H9 (cell line): Measurements from ENCODE around the gene HOXD12. TPM values are rescaled to one million over a fixed set of nuclear protein-coding genes. Genes with fewer than 3 reads are reported as not detected.

Experiments
- DNase-seq: peaks from one replicate; pipeline ENCODE4 v3.0.0-alpha.2; 2017
- H2AFZ ChIP-seq: one replicate; pipeline ENCODE4 v1.6.1; 2013; ENCODE audit warnings: mild to moderate bottlenecking, low read length, control low read depth, moderate library complexity
- H2AK5ac ChIP-seq: 2 replicates; pipeline ENCODE4 v1.6.1; 2013; ENCODE audit warnings: low read length, control low read depth, mixed read lengths; ENCODE audit not compliant: insufficient read length
- H2BK120ac ChIP-seq: one replicate; pipeline ENCODE4 v1.6.1; 2013; ENCODE audit warnings: low read depth, mild to moderate bottlenecking, low read length, control low read depth, inconsistent platforms; ENCODE audit not compliant: poor library complexity, severe bottlenecking
- H2BK12ac ChIP-seq: 2 replicates; pipeline ENCODE4 v1.6.1; 2013; ENCODE audit warnings: low read length, control low read depth, mixed read lengths, low read depth; ENCODE audit not compliant: insufficient read length
- H2BK15ac ChIP-seq: 2 replicates; pipeline ENCODE4 v1.6.1; 2013; ENCODE audit warnings: low read depth, low read length, control low read depth
- H2BK20ac ChIP-seq: one replicate; pipeline ENCODE4 v1.6.1; 2013; ENCODE audit warnings: low read depth, mild to moderate bottlenecking, low read length, control low read depth, inconsistent platforms; ENCODE audit not compliant: poor library complexity, severe bottlenecking
- H2BK5ac ChIP-seq: 2 replicates; pipeline ENCODE4 v1.6.1; 2013; ENCODE audit warnings: low read length, control low read depth, mixed read lengths; ENCODE audit not compliant: insufficient read length
- H3K14ac ChIP-seq: 2 replicates; pipeline ENCODE4 v1.6.1; 2013; ENCODE audit warnings: low read length, control low read depth; ENCODE audit not compliant: insufficient read depth
- H3K18ac ChIP-seq: 2 replicates; pipeline ENCODE4 v1.6.1; 2013; ENCODE audit warnings: low read depth, mild to moderate bottlenecking, mixed read lengths, low read length, control low read depth; ENCODE audit not compliant: insufficient read length
- H3K23ac ChIP-seq: 2 replicates; pipeline ENCODE4 v1.6.1; 2013; ENCODE audit warnings: low read length, control low read depth, mixed read lengths, low read depth; ENCODE audit not compliant: insufficient read length
- H3K23me2 ChIP-seq: 2 replicates; pipeline ENCODE4 v1.6.1; 2013; ENCODE audit warnings: low read depth, mild to moderate bottlenecking, mixed read lengths, low read length, control low read depth; ENCODE audit not compliant: insufficient read length, poor library complexity, severe bottlenecking
- H3K27ac ChIP-seq: 2 replicates; pipeline ENCODE4 v1.5.1; 2013; ENCODE audit warnings: low read length, control low read depth, mixed read lengths, low read depth; ENCODE audit not compliant: insufficient read length
- H3K27me3 ChIP-seq: 2 replicates; pipeline ENCODE4 v1.6.1; 2013; ENCODE audit warnings: low read length, control low read depth, inconsistent platforms; ENCODE audit not compliant: insufficient read depth
- H3K4ac ChIP-seq: 2 replicates; pipeline ENCODE4 v1.6.1; 2013; ENCODE audit warnings: low read depth, mild to moderate bottlenecking, control low read depth, inconsistent platforms, low read length, moderate library complexity
- H3K4me1 ChIP-seq: 2 replicates; pipeline ENCODE4 v1.6.1; 2013; ENCODE audit warnings: low read length, control low read depth, inconsistent platforms; ENCODE audit not compliant: insufficient read depth
- H3K4me2 ChIP-seq: 2 replicates; pipeline ENCODE4 v1.6.1; 2013; ENCODE audit warnings: low read length, control low read depth, mixed read lengths; ENCODE audit not compliant: insufficient read length, insufficient read depth
- H3K56ac ChIP-seq: 2 replicates; pipeline ENCODE4 v1.6.1; 2013; ENCODE audit warnings: low read depth, mild to moderate bottlenecking, mixed read lengths, low read length, control low read depth; ENCODE audit not compliant: insufficient read length
- H3K79me1 ChIP-seq: 2 replicates; pipeline ENCODE4 v1.6.1; 2013; ENCODE audit warnings: low read depth, mild to moderate bottlenecking, moderate library complexity, low read length, control low read depth, inconsistent platforms; ENCODE audit not compliant: insufficient read depth, poor library complexity, severe bottlenecking
- H3K79me2 ChIP-seq: 2 replicates; pipeline ENCODE4 v1.6.1; 2013; ENCODE audit warnings: low read length, control low read depth, inconsistent platforms; ENCODE audit not compliant: insufficient read depth
- H3K9ac ChIP-seq: 2 replicates; pipeline ENCODE4 v1.6.1; 2013; ENCODE audit warnings: low read length, control low read depth, mixed read lengths; ENCODE audit not compliant: insufficient read length; ENCODE audit errors: extremely low read depth
- H3K9me3 ChIP-seq: one replicate; pipeline ENCODE4 v1.6.1; 2013; ENCODE audit warnings: low read depth, low read length, inconsistent platforms; ENCODE audit not compliant: control insufficient read depth
- H3T11ph ChIP-seq: one replicate; pipeline ENCODE4 v1.6.1; 2013; ENCODE audit warnings: mild to moderate bottlenecking, low read length, control low read depth, inconsistent platforms
- H4K20me1 ChIP-seq: one replicate; pipeline ENCODE4 v1.6.1; 2013; ENCODE audit not compliant: control insufficient read depth, insufficient read length, insufficient read depth
- H4K5ac ChIP-seq: 2 replicates; pipeline ENCODE4 v1.6.1; 2013; ENCODE audit warnings: low read depth, mild to moderate bottlenecking, mixed read lengths, low read length, control low read depth; ENCODE audit not compliant: insufficient read length
- H4K8ac ChIP-seq: replicated peaks from 2 replicates; pipeline ENCODE4 v1.6.1; 2013; ENCODE audit warnings: low read length, control low read depth, mixed read lengths, low read depth; ENCODE audit not compliant: insufficient read length
- H4K91ac ChIP-seq: 2 replicates; pipeline ENCODE4 v1.6.1; 2013; ENCODE audit warnings: low read depth, mild to moderate bottlenecking, moderate library complexity, mixed read lengths, low read length, control low read depth; ENCODE audit not compliant: insufficient read length
- H3K27ac Mint-ChIP-seq, 3 experiments: 2 replicates in 2 of 3; 3 replicates in 1 of 3; pipeline ENCODE4 v1.8.0; 2020 to 2021; ENCODE audit warnings: mixed read lengths in 3 of 3, mild to moderate bottlenecking in 1 of 3, moderate library complexity in 1 of 3
- H3K27me3 Mint-ChIP-seq: 2 replicates; pipeline ENCODE4 v1.8.0; 2021; ENCODE audit warnings: low read depth, mild to moderate bottlenecking, moderate library complexity, mixed read lengths
- H3K36me3 Mint-ChIP-seq, 3 experiments: 2 replicates in 2 of 3; 3 replicates in 1 of 3; pipeline ENCODE4 v1.8.0; 2020 to 2021; ENCODE audit warnings: low read depth in 3 of 3, mixed read lengths in 3 of 3; ENCODE audit not compliant: insufficient read depth in 1 of 3
- H3K4me1 Mint-ChIP-seq, 2 experiments: 2 replicates each; pipeline ENCODE4 v1.8.0; 2020; ENCODE audit warnings: mixed read lengths in 2 of 2
- H3K4me3 Mint-ChIP-seq, 2 experiments: 2 replicates in 1 of 2; 3 replicates in 1 of 2; pipeline ENCODE4 v1.8.0; 2020 to 2021; ENCODE audit warnings: mild to moderate bottlenecking in 2 of 2, mixed read lengths in 2 of 2, moderate library complexity in 1 of 2
- H3K9me3 Mint-ChIP-seq, 2 experiments: 2 replicates in 1 of 2; 3 replicates in 1 of 2; pipeline ENCODE4 v1.8.0; 2020; ENCODE audit warnings: mild to moderate bottlenecking in 2 of 2, mixed read lengths in 2 of 2, moderate library complexity in 1 of 2
- CTCF ChIP-seq: fragments of 200-600 bp; sonication (generic); conservative IDR thresholded peaks from 3 replicates; pipeline ENCODE4 v1.8.0; 2021; ENCODE audit warnings: antibody characterized with exemption, mild to moderate bottlenecking
- WGBS: extraction: QIAGEN DNeasy Blood & Tissue Kit; methylation state at CpG from one replicate; pipeline ENCODE4 v1.1.7; 2013; ENCODE audit warnings: missing lambda C conversion rate, low lambda C conversion rate, mixed read lengths; ENCODE audit not compliant: insufficient read length; ENCODE audit errors: extremely low coverage; 5-methylcytosine and 5-hydroxymethylcytosine counted together
- total RNA-seq: library from RNA; stranded (reverse); gene quantifications from 2 replicates; pipeline ENCODE4 v1.2.1, GENCODE V29; 2021

The HOXD12 gene
- total RNA-seq, 1 experiment from 2014 or later: not detected

- H3K23me2 ChIP-seq: no peaks in the 10 kb centered on the region
- no peak for TF ChIP-seq CTCF
- no peak overlapping the region for H3K56ac ChIP-seq
- no peak overlapping the region for H3K9ac ChIP-seq
- H3K4me1 Mint-ChIP-seq: peaks cover 9 to 35% of the 10 kb centered on the region in 2 experiments
- H3K18ac ChIP-seq: no peak overlapping the region
- H2BK120ac ChIP-seq: no peak overlapping the region
- DNase-seq: peak; percentile 12
- no peak overlapping the region for H4K91ac ChIP-seq
- no peak overlapping the region for H2BK15ac ChIP-seq
- no peaks in the 10 kb centered on the region; a peak in 1 of 7 replicates for H3K36me3 Mint-ChIP-seq
- H3K9me3 ChIP-seq: no peaks in the 10 kb centered on the region
- no peak overlapping the region for H3K4me3 Mint-ChIP-seq
- H4K5ac ChIP-seq: no peak overlapping the region
- H3K27ac ChIP-seq: no peak overlapping the region
- H3K27me3 Mint-ChIP-seq: peaks cover 96% of the 10 kb centered on the region
- H2BK12ac ChIP-seq: no peak overlapping the region
- H3K27ac Mint-ChIP-seq: no peak overlapping the region
- no peak overlapping the region for H3K14ac ChIP-seq
- H3K23ac ChIP-seq: no peak overlapping the region
- H3K79me2 ChIP-seq: no peaks in the 10 kb centered on the region
- no peaks in the 10 kb centered on the region for H3K79me1 ChIP-seq
- H3K4me2 ChIP-seq: no peak overlapping the region
- no peak overlapping the region for H2BK5ac ChIP-seq
- peaks cover 0 to 17% of the 10 kb centered on the region in 2 experiments for H3K9me3 Mint-ChIP-seq
- H3T11ph ChIP-seq: no peak overlapping the region
- H2AFZ ChIP-seq: no peak overlapping the region
- no peaks in the 10 kb centered on the region for H4K20me1 ChIP-seq
- H2BK20ac ChIP-seq: no peak overlapping the region
- H2AK5ac ChIP-seq: no peak overlapping the region
- WGBS: no CpG with 5 or more reads among the region's 4 CpGs
- H3K4ac ChIP-seq: no peak overlapping the region
- H3K4me1 ChIP-seq: no peaks in the 10 kb centered on the region
- H4K8ac ChIP-seq: no peak overlapping the region
- peaks cover 93% of the 10 kb centered on the region for H3K27me3 ChIP-seq
Observed at GRCh38 chr2:176109946-176110345, 10.4 kb downstream of the HOXD12 start.
